ENCODE data around the gene RAB11B. TPM values are rescaled to one million over a fixed set of nuclear protein-coding genes. Genes with fewer than 3 reads are reported as not detected.
A peak's percentile ranks its signal among the peaks of the same experiment; 100 is the strongest.

RAB11B gene
- total and polyA plus RNA-seq, 9 of the 15 experiments (the other 6 are each of a cell fraction or from before 2014, with no cell fraction given), result 0.74 to 71.0 (median 13.8) TPM

- TF ChIP-seq VEZF1 (CRISPR knock-in tag; IDR thresholded peaks at IDR 0.05) (peak; percentile 82), ZNF384 (IDR thresholded peaks at IDR 0.05; ENCODE audit: low read depth, low read length) (no peak), PHTF2 (CRISPR knock-in tag; IDR thresholded peaks at IDR 0.05) (no peak), HDAC2 (IDR thresholded peaks at IDR 0.05) (peak; percentile 87), ZNF263 (CRISPR knock-in tag; IDR thresholded peaks at IDR 0.05; ENCODE audit: borderline replicate concordance) (peak; percentile 43; the same call in 1 of the 2 replicates), GATAD2A (IDR thresholded peaks at IDR 0.05) (peak; percentile 87; the same call in 1 of the 2 replicates), PURB (CRISPR knock-in tag; IDR thresholded peaks at IDR 0.05; ENCODE audit: low read depth) (no peak), KLF1 (tag; IDR thresholded peaks at IDR 0.05) (peak; percentile 45; the same call in 1 of the 2 replicates), HOMEZ (CRISPR knock-in tag; IDR thresholded peaks at IDR 0.05) (no peak), DEAF1 (CRISPR knock-in tag; IDR thresholded peaks at IDR 0.05) (no peak), TGIF2 (CRISPR knock-in tag; IDR thresholded peaks at IDR 0.05) (no peak), ZNF561 (CRISPR knock-in tag; conservative IDR thresholded peaks at IDR 0.05) (no peak), ZNF217 (CRISPR knock-in tag; IDR thresholded peaks at IDR 0.05) (no peak), SPI1 (IDR thresholded peaks at IDR 0.05; ENCODE audit: borderline replicate concordance, low read depth, low read length) (0 out of 2 replicates have a peak, but pooled peaks have one; percentile 7), LARP7 (IDR thresholded peaks at IDR 0.05) (no peak), MCM2 (IDR thresholded peaks at IDR 0.05; ENCODE audit: low read depth) (no peak), NFIX (CRISPR knock-in tag; IDR thresholded peaks at IDR 0.05; ENCODE audit: low read depth) (no peak), ZNF740 (CRISPR knock-in tag; IDR thresholded peaks at IDR 0.05) (no peak), ZNF740 (tag; IDR thresholded peaks at IDR 0.05) (no peak), ZNF830 (CRISPR knock-in tag; IDR thresholded peaks at IDR 0.05) (no peak), PRMT5 (CRISPR knock-in tag; IDR thresholded peaks at IDR 0.05) (no peak), EGR1 (conservative IDR thresholded peaks at IDR 0.05) (no peak), SIN3B (IDR thresholded peaks at IDR 0.05; ENCODE audit: low read depth) (no peak), SAFB (IDR thresholded peaks at IDR 0.05; ENCODE audit: borderline replicate concordance, low read depth, low read length) (peak; percentile 35; the same call in 1 of the 2 replicates), ELF4 (CRISPR knock-in tag; IDR thresholded peaks at IDR 0.05) (0 out of 2 replicates have a peak, but pooled peaks have one; percentile 23)
Observed at GRCh38 chr19:8371011-8371804, 19.0 kb upstream of the RAB11B start (continued).

Measured in K562 (cell line).